HG03025 (cell line): ENCODE data around the gene LAMC1.
"Not testable (repeated sequence)": the region's sequence is repeated elsewhere in the genome, so short reads cannot be mapped to it uniquely, and the experiment has no call there.

ENCODE experiments used
- ATAC-seq: cut with Tn5 transposase; IDR thresholded peaks from one replicate; pipeline ENCODE4 v1.9.1; 2021; ENCODE audit warnings: mild to moderate bottlenecking, moderate library complexity; ENCODE audit not compliant: unreplicated experiment, low FRiP score

The LAMC1 gene

DNA sequence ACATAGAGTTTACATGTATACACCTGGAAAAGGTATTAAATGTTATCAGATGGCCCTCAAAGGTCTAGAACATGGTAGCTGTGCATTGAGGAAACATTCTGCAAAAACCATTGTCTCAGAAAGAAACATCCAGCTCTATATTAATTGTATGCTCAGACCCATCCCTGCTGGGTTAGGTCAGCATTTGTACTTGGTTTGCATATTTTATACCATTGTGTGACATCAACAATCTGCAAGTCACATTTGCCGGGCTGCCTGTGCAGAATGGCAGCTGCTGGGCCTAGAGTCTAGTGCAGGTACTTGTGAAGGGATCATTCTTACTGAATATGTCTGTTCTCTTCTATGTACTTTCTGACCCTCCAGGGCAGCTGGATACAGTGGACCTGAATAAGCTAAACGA, 119.0 kb downstream of the LAMC1 start:
- ATAC-seq: no peak

DNA sequence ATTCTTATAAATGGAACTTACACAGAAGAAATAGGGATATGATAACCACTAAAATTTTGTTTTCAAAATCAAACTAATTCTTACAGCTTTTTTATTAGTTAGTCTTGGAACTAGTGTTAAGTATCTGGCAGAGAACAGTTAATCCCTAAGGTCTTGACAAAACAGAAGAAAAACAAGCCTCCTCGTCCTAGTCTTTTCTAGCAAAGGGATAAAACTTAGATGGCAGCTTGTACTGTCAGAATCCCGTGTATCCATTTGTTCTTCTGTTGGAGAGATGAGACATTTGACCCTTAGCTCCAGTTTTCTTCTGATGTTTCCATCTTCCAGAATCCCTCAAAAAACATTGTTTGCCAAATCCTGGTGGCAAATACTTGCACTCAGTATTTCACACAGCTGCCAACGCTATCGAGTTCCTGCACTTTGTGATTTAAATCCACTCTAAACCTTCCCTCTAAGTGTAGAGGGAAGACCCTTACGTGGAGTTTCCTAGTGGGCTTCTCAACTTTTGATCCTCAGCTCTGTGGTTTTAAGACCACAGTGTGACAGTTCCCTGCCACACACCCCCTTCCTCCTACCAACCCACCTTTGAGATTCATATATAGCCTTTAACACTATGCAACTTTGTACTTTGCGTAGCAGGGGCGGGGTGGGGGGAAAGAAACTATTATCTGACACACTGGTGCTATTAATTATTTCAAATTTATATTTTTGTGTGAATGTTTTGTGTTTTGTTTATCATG, 120.5 kb downstream of the LAMC1 start:
- ATAC-seq: no peak

- ATAC-seq: no peak
Measured at GRCh38 chr1:183144752-183145151, 121.5 kb downstream of the LAMC1 start.

GRCh38 chr1:183147735-183148134, 124.5 kb downstream of the LAMC1 start:
- ATAC-seq: no peak

GRCh38 chr1:183148599-183148998, 125.4 kb downstream of the LAMC1 start:
- ATAC-seq: no peak

DNA sequence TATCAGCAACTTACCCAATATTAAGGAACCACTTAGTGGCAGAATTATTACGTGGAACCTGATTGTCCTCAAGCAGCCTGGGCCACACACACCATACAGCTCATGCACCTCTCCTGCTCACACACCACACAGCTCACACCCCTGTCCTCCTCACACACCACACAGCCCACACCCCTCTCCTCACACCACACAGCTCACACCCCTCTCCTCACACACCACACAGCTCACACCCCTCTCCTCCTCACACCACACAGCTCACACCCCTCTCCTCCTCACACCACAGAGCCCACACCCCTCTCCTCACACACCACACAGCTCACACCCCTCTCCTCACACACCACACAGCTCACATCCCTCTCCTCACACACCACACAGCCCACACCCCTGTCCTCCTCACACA, 126.1 kb downstream of the LAMC1 start:
- ATAC-seq: no peak

- ATAC-seq: not testable (repeated sequence)
Measured at GRCh38 chr1:183150032-183150431, 126.8 kb downstream of the LAMC1 start.

DNA sequence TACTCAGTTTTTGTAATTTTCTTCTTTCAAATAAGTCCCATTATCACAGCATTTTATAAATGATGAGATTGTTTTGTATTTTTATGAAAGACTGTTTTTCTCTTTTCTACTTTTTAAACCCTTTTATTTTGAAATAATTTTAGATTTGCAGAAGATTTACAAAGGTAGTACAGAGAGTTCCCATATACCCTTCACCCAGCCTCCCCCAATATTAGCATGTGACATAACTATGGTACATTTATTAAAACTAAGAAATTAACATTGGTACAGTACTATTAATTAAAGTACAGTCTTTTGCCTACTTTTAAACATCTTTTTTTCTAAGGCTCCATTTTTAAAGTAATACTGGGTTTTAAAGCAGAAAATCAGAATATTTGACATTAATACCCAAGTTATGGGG, 127.2 kb downstream of the LAMC1 start:
- no peak for ATAC-seq

DNA sequence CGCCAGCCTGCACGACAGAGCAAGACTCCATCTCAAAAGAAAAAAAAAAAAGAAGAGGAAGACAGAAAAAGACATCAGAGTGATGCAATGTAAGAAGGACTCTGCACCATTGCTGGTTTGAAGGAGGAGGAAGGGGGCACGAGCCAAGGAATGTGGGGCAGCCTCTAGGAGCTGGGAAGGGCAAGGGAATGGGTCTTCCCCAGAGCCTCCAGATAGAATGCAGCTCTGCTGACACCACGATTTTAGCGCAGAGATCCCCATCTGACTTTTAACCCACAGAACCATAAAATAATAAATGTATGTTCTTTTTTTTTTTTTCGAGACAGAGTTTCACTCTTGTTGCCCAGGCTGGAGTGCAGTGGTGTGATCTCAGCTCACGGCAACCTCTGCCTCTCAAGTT, 129.0 kb downstream of the LAMC1 start:
- no peak for ATAC-seq

- ATAC-seq: no peak
Measured at GRCh38 chr1:183155939-183156338, 132.7 kb downstream of the LAMC1 start.

DNA sequence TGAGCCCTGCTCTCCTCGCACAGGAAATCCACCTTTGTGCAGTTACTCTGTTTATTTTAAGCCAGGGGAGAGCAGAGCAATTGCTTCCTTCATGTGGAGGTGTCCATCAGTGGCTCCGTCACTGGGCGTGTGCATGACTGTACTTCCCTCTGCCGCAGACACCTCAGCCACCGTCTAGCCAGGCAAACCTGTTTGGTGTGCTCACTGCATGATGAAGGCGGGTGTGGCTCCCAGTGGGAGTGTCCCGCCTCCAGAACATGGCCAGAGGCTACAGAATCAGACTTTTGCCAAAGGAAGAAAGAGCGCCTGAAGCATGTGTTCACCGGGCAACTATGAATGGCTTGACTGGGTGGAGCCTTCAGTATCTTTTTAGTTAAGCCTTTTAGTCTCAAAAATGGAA, 136.7 kb downstream of the LAMC1 start:
- no peak for ATAC-seq

- no peak for ATAC-seq
Measured at GRCh38 chr1:183161391-183161790, 138.2 kb downstream of the LAMC1 start.

GRCh38 chr1:183163316-183163715, 140.1 kb downstream of the LAMC1 start:
- ATAC-seq: no peak

GRCh38 chr1:183164340-183164739, 141.1 kb downstream of the LAMC1 start:
- ATAC-seq: no peak

GRCh38 chr1:183164963-183165362, 141.7 kb downstream of the LAMC1 start:
- no peak for ATAC-seq

DNA sequence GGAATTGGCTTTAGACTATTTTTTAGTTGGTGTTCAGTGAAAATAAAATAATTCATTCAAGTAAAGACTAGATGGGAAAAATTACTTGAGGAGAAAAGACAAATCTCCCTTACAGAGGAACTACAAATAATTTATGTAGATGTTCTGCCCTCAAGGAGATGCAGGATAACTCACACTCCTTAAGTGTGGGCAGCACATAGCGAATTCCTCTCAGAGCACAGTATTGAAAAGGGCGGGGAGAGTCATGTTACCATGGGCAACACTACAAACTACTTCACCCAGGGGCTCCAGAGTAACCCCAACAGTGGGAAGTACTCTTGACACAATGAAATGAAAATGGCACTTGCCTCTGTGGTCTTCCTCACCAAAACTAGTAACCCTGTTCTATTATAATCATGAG, 142.2 kb downstream of the LAMC1 start:
- ATAC-seq: no peak

DNA sequence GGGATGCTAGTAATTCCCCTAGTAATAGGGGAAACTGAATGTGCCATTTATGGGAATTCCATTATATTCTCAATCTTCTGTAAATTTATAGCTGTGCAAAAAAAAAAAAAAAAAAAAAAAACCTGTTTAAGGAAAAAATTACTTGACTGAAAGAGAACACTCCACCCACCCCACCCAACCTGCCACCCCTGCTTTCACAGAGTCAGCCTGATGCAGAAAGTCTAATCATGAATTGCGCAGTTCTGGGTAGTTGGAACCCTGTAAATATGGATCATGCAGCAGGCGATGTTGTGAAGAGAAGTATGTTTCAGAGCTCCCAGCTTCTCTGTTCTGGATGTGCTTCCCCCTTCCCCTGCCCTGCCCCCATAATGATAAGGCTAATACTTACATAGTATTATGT, 143.2 kb downstream of the LAMC1 start:
- no peak for ATAC-seq

DNA sequence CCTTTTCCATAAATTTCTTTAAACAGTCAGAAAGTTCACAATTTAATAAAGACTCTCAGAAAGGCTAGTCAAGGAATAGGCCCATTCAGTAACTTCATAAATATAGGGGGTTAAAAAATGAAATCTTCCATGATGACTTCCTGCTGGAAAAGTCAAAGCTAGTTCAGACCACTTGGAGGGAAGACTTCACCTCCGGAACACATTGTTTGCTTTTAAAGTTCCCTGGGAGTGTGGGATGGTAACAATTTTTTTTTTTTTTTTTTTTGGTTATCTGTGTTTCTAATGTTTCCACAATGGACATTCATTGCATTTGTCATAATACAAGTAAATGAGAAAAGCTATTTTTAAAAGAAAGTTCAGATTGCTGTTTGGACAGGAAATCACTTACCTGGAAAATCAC, 144.5 kb downstream of the LAMC1 start:
- ATAC-seq: no peak

- no peak for ATAC-seq
Measured at GRCh38 chr1:183168308-183168707, 145.1 kb downstream of the LAMC1 start.

DNA sequence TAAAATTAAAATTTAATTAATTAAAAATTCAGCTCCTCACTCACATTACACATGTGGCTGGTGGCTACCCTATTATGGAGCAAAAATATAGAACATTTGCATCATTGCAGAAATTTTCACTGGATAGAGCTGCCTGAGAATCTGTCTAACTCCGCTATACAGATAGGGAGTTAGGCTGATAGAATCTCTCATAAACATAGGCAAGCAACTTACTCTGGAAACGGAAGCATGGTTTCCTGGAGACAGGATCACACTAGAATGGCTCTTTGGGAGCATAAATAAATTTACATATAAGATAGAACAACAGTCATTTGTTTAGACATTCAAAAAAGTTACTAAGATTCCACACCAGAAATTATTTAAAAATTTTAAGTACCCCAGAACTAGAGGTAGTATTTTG, 150.6 kb downstream of the LAMC1 start:
- no peak for ATAC-seq

- ATAC-seq: no peak
Measured at GRCh38 chr1:183175631-183176030, 152.4 kb downstream of the LAMC1 start.

GRCh38 chr1:183178545-183178944, 155.3 kb downstream of the LAMC1 start:
- ATAC-seq: no peak

GRCh38 chr1:183179033-183179432, 155.8 kb downstream of the LAMC1 start:
- ATAC-seq: no peak
